ENCODE results near the gene IGFBP1. TPM values are rescaled to one million over a fixed set of nuclear protein-coding genes. Genes with fewer than 3 reads are reported as not detected.
"Not testable (repeated sequence)": the region's sequence is repeated elsewhere in the genome, so short reads cannot be mapped to it uniquely, and the experiment has no call there.

IGFBP1 gene
- total RNA-seq, 1 donor from 2014 or later = not detected

- Mint-ChIP-seq H3K9me3 (ENCODE audit: unreplicated experiment) (peaks cover 4% of the 10 kb centered on the region), H3K36me3 (ENCODE audit: unreplicated experiment) (peaks cover 6% of the 10 kb centered on the region), H3K4me1 (ENCODE audit: low read depth, unreplicated experiment) (peaks cover 2% of the 10 kb centered on the region), H3K27ac (ENCODE audit: unreplicated experiment) (no peak overlapping the region), H3K27me3 (ENCODE audit: unreplicated experiment) (peaks cover 2% of the 10 kb centered on the region), H3K4me3 (ENCODE audit: unreplicated experiment) (no peak overlapping the region)
- no peak for TF ChIP-seq CTCF (IDR thresholded peaks at IDR 0.05; ENCODE audit: partially characterized antibody, unreplicated experiment)
- DNase-seq = no peak
Observed at GRCh38 chr7:45937301-45937700, 49.0 kb downstream of the IGFBP1 start.

GRCh38 chr7:45937862-45938261, 49.6 kb downstream of the IGFBP1 start:
- Mint-ChIP-seq H3K4me1 (ENCODE audit: low read depth, unreplicated experiment) (peaks cover 2% of the 10 kb centered on the region), H3K4me3 (ENCODE audit: unreplicated experiment) (no peak overlapping the region), H3K9me3 (ENCODE audit: unreplicated experiment) (peaks cover 4% of the 10 kb centered on the region), H3K36me3 (ENCODE audit: unreplicated experiment) (peaks cover 6% of the 10 kb centered on the region), H3K27me3 (ENCODE audit: unreplicated experiment) (peaks cover 2% of the 10 kb centered on the region), H3K27ac (ENCODE audit: unreplicated experiment) (no peak overlapping the region)
- DNase-seq = no peak
- TF ChIP-seq CTCF (IDR thresholded peaks at IDR 0.05; ENCODE audit: partially characterized antibody, unreplicated experiment) = no peak

- Mint-ChIP-seq H3K4me1 (ENCODE audit: low read depth, unreplicated experiment) (peaks cover 2% of the 10 kb centered on the region), H3K4me3 (ENCODE audit: unreplicated experiment) (no peak overlapping the region), H3K9me3 (ENCODE audit: unreplicated experiment) (peaks cover 4% of the 10 kb centered on the region), H3K27ac (ENCODE audit: unreplicated experiment) (no peak overlapping the region), H3K36me3 (ENCODE audit: unreplicated experiment) (peaks cover 6% of the 10 kb centered on the region), H3K27me3 (ENCODE audit: unreplicated experiment) (peaks cover 2% of the 10 kb centered on the region)
- peak; percentile 45 for DNase-seq
- peak; percentile 57 for TF ChIP-seq CTCF (IDR thresholded peaks at IDR 0.05; ENCODE audit: partially characterized antibody, unreplicated experiment)
Observed at GRCh38 chr7:45938626-45939302, 50.5 kb downstream of the IGFBP1 start.

- Mint-ChIP-seq H3K4me3 (ENCODE audit: unreplicated experiment) (no peak overlapping the region), H3K9me3 (ENCODE audit: unreplicated experiment) (peaks cover 4% of the 10 kb centered on the region), H3K27me3 (ENCODE audit: unreplicated experiment) (peaks cover 2% of the 10 kb centered on the region), H3K36me3 (ENCODE audit: unreplicated experiment) (peaks cover 6% of the 10 kb centered on the region), H3K4me1 (ENCODE audit: low read depth, unreplicated experiment) (peaks cover 2% of the 10 kb centered on the region), H3K27ac (ENCODE audit: unreplicated experiment) (no peak overlapping the region)
- DNase-seq = no peak
- TF ChIP-seq CTCF (IDR thresholded peaks at IDR 0.05; ENCODE audit: partially characterized antibody, unreplicated experiment) = no peak
Observed at GRCh38 chr7:45939574-45939973, 51.3 kb downstream of the IGFBP1 start.

- not testable (repeated sequence) for H3K27ac Mint-ChIP-seq (ENCODE audit: unreplicated experiment); H3K4me1 Mint-ChIP-seq (ENCODE audit: low read depth, unreplicated experiment); H3K4me3 Mint-ChIP-seq (ENCODE audit: unreplicated experiment); H3K36me3 Mint-ChIP-seq (ENCODE audit: unreplicated experiment); DNase-seq; H3K27me3 Mint-ChIP-seq (ENCODE audit: unreplicated experiment); H3K9me3 Mint-ChIP-seq (ENCODE audit: unreplicated experiment)
Observed at GRCh38 chr7:45940237-45940781, 52.0 kb downstream of the IGFBP1 start.
